Measurements from ENCODE around the gene SPOCK1.

SPOCK1 gene

GRCh38 chr5:137359941-137360340, 139.2 kb downstream of the SPOCK1 start:
- DNase-seq (ENCODE audit: low read depth), result no peak

DNA sequence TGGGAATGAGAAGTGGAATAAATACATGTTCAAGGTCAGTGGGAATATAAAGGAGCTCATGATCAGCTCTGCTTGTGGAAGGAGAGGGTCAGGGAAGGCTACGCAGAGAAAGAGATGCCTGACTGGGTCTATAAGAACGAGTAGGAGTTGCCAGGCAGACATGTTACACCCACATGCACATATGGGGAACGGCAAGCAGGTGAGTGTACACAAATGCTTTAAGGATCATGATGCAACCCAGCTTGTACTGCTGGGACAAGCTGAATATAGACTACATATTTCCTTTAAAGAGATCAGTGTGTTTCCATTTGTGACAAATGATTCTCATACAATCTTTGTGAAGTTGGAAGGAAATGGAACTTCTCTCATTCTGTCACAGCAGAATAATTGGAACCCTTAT, 141.7 kb downstream of the SPOCK1 start:
- DNase-seq (ENCODE audit: low read depth), result no peak

- no peak for DNase-seq (ENCODE audit: low read depth)
These were observed 143.0 kb downstream of the SPOCK1 start for GRCh38 chr5:137356127-137356526.

GRCh38 chr5:137355708-137356107, 143.4 kb downstream of the SPOCK1 start:
- no peak for DNase-seq (ENCODE audit: low read depth)

GRCh38 chr5:137352095-137352494, 147.0 kb downstream of the SPOCK1 start:
- DNase-seq (ENCODE audit: low read depth), result no peak

GRCh38 chr5:137350791-137351190, 148.3 kb downstream of the SPOCK1 start:
- no peak for DNase-seq (ENCODE audit: low read depth)

- no peak for DNase-seq (ENCODE audit: low read depth)
These were observed 150.4 kb downstream of the SPOCK1 start for GRCh38 chr5:137348759-137349158.

GRCh38 chr5:137347865-137348264, 151.3 kb downstream of the SPOCK1 start:
- no peak for DNase-seq (ENCODE audit: low read depth)

DNA sequence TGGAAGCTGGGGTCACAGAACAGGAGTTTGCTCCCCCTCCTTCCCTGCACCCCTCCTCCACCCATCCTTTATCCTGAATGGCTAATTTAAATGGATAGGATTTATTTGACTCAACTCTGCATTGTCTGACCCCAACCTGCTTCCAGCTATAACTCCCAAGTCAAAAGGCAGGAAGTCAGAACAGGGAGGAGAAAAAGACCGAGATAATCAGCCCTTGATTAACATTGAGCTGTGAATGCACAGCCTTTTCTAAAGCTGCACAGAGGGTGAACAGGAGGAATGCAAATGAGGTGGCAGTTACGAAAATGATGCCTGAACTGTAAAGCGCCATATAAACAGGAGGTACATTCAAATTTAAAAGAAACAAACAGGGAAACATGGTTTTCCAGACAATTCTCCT, 152.8 kb downstream of the SPOCK1 start:
- DNase-seq (ENCODE audit: low read depth), result no peak

DNA sequence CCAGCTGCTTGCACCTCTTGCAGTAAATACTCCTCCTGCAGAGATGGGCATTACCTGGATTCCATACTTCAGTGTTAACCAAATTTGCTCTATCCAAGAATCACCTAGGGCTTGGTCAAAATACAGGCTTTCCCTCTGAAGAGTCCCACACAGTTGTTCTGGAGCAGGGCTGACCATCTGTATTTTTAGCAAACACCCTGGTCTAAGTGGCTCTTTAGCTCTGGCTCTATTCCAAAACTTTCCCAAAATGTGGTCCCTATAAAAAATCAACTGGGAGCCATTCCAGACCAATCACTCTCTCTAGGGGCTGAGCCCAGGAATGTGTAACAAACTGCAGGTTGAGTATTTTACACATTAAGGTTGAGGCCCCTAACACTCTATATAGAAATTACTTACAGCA, 153.7 kb downstream of the SPOCK1 start:
- no peak for DNase-seq (ENCODE audit: low read depth)

DNA sequence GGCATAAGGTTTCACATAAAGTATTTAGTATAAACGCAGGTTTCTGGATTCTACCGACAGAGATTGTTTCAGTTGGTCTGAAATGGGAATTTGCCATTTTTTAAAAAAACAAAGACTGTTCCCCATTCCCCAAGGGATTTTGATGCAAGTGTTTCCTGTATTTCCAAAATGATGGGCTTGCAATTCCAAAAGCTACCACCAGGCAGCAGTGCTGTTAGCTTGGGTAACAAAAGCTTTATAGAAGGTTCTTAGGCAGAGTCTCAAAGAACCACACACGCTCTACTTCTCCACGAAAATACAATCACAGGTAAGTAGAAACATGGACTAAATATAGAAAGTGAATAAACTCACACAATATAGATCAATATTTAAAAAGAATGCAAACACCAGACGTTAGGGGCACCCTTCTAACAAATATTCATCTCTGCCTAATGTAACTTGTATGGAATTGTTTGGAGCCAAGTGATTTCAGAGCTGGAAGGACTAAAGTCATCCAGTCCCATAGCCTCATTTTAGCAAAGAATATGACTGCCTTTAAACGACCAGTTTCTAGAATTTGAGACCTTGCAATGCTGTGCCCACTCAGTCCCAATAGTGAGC, 154.3 kb downstream of the SPOCK1 start:
- no peak for DNase-seq (ENCODE audit: low read depth)

DNA sequence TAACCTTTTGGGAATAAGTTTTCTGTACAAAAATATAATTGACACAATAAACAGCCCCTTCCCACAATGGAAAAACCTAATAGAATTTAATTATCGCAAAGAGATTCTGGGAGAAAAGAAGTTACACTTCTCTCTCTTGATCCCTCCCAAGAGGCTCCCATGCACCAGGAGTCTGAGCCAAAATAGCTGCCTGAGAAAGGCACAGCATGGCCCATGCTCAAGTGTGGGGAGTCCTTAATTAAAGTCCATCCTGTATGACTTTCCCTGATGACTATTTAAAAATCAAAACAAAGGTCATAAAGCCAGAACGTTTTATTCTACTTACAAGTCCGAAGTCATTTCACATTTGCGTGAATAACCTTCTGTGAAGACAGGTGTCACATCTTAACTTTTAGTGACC, 155.1 kb downstream of the SPOCK1 start:
- no peak for DNase-seq (ENCODE audit: low read depth)

- DNase-seq (ENCODE audit: low read depth), result no peak
These were observed 156.4 kb downstream of the SPOCK1 start for GRCh38 chr5:137342764-137343163.

DNA sequence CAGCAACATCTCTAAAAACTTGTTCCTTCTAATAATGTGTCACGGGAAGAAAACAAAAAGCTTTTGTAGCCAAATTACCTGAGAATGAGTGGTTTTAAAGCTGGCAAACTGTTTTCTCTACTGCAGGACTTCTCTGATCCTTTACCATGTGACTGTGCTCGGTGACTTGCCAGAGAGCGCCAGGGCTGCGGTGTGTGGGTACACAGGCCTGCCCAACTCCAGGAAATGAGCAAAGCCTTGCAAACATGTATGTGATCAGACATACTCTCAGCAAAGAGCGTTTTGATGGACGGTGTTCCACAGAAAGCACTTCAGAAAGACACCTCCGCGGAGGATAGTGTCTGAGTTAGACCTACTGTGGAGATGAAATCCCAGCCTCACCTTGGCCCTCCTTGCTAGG, 157.3 kb downstream of the SPOCK1 start:
- DNase-seq (ENCODE audit: low read depth), result no peak

DNA sequence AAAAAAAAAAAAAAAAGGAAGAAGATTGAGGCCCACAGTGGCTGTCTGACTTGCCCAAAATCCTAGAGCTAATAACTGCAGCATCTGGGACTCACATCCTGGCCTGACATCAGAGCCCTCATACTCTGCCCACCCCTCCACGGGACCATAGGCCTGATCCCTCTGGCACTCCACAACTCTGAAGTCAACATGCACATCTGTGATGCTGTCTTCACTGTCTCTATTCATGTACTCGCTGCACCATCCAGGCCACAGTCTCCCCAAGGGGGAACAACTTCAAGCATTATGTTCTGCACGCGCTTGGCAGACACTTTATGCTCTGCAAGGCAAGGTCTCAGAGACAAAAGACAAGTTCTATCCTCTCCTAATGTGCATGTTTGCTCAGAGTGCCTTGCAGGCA, 158.2 kb downstream of the SPOCK1 start:
- no peak for DNase-seq (ENCODE audit: low read depth)

- no peak for DNase-seq (ENCODE audit: low read depth)
These were observed 162.5 kb downstream of the SPOCK1 start for GRCh38 chr5:137336565-137337120.

DNA sequence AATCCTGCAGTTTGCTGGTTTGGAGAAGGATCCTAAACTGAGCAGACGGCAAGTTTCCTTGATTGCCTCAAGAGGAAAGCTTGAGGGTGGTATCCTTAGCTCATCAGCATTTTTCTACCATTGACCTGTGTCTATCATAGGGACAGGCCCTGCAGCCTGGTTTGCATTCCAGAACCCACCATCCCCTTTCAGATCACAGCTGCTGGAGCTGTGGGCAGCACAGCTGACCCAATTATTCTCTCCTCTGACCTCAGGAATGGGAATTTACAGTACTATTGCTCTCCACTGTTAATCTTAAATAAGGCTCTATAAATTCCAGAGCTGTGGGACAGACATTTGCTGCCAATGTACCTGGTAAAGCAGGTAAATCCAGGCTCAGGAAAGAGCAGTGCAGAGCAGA, 163.0 kb downstream of the SPOCK1 start:
- DNase-seq (ENCODE audit: low read depth), result no peak

GRCh38 chr5:137335493-137335892, 163.6 kb downstream of the SPOCK1 start:
- DNase-seq (ENCODE audit: low read depth), result no peak

GRCh38 chr5:137333928-137334327, 165.2 kb downstream of the SPOCK1 start:
- no peak for DNase-seq (ENCODE audit: low read depth)

GRCh38 chr5:137333475-137333874, 165.7 kb downstream of the SPOCK1 start:
- no peak for DNase-seq (ENCODE audit: low read depth)

DNA sequence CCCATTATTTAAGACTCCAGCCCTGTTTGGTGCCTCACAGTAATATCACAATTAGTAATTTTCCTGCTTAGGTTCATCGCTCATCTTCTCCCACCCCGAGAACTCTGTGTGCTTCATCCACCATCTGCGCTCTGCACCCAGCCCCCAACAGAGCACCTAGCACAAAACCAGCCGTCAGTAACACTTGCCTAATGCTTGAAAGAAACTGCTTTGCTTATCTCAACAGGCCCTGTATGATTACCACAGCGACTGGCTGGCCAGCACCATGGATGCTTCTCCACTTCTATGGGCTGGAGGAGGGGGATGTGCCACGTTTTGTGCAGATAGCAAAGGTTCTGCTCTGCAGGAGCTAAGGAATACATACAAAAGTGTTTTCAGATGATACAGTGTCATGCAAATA, 166.8 kb downstream of the SPOCK1 start:
- DNase-seq (ENCODE audit: low read depth), result no peak

DNA sequence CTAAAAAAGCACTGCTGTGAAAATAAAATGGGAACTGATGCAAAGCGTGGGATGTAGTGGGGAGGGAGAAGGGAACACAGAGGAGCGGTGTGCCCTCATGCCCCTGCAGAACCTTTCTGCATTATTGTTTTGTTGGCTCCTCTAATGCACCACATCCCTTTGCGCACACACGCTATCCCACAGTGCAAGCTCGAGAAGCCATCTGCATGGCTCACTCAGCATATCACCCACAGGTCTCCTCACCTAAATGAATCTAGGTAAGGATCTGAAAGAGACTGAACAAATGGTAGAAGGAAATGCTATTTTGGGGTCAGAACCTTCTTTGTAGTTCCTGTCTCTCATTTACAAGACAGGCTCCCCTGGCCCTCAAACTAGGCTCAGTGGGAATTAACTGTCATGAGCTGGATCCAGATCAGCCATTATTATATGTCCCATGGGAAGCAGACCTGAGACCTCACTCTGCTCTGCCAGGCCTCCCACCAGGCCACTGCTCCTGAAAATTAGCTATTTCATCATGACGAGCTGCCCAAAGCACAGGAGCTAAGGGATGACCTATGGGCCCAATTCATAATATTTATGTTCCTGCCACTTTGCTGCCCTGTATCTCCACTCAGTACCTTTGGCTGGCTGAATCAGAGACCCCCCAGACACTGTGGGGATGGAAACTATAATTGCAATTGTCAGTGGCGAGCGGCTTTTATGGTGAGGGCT, 169.4 kb downstream of the SPOCK1 start:
- no peak for DNase-seq (ENCODE audit: low read depth)

DNA sequence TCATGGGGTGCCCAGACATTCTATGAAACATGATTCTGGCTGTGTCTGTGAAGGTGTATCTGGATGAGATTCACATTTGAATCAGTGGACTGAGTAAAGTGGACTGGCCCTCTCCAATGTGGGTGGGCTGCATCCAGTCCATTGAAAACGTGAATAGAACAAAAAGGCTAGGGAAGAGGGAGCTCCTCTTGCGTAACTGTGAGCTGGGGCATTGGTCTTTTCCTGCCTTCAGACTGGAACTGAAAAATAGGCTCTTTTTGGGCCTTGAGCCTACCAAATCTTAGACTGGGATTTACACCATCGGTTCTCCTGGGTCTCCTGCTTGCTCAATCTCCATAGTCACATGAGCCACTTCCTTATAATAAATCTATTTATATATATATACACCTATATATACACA, 170.1 kb downstream of the SPOCK1 start:
- no peak for DNase-seq (ENCODE audit: low read depth)

DNA sequence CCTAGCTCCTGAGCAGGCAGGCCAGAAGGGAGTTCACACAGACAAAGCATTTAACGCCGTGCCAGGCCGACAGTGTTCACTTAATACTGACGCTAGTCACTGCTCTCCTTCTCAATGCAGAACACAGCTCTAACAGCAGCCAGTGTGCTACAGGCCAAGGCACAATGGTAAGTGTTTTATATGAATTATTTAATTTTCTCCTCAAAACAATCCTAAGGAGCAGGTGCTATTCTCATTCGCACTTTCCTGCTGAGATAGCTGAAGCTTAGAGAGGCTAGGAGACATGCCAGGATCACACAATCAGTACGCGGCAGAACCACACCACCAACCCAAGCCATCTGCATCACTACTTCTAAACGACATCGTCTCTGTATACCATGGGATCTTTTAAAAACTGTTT, 170.7 kb downstream of the SPOCK1 start:
- DNase-seq (ENCODE audit: low read depth), result no peak
